Measurements from ENCODE around the gene ATXN1.

GRCh38 chr6:16438718-16439591 is 322.3 kb downstream of the ATXN1 start:
- TF ChIP-seq, protein P1, sequence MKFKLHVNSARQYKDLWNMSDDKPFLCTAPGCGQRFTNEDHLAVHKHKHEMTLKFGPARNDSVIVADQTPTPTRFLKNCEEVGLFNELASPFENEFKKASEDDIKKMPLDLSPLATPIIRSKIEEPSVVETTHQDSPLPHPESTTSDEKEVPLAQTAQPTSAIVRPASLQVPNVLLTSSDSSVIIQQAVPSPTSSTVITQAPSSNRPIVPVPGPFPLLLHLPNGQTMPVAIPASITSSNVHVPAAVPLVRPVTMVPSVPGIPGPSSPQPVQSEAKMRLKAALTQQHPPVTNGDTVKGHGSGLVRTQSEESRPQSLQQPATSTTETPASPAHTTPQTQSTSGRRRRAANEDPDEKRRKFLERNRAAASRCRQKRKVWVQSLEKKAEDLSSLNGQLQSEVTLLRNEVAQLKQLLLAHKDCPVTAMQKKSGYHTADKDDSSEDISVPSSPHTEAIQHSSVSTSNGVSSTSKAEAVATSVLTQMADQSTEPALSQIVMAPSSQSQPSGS (IDR thresholded peaks at IDR 0.05; ENCODE audit: low read length): no peak
- TF ChIP-seq EZH2 (IDR thresholded peaks at IDR 0.05; ENCODE audit: low read depth, low read length, severe bottlenecking): no peak
